Panc1 (cell line): ENCODE measurements around the gene PPP1R16B. TPM values are rescaled to one million over a fixed set of nuclear protein-coding genes. Genes with fewer than 3 reads are reported as not detected.

ENCODE experiments used
- ATAC-seq: fragments of 200-7000 bp; cut with Tn5 transposase; 2 replicates; pipeline ENCODE4 v1.9.1; 2020; ENCODE audit warnings: mild to moderate bottlenecking, moderate library complexity
- BruUV-seq: library from RNA; stranded (reverse); fragments of 400-500 nt; replicated peaks from 2 replicates; lab custom pipeline; 2021; lab: Mats Ljungman, UMichigan
- CTCF ChIA-PET: fragments of 300-600 bp; sonication (Branson Sonifier 250); formaldehyde crosslinking; loops from one replicate; lab custom pipeline; 2022; ENCODE audit warnings: antibody characterized with exemption; lab: Charles Lee
- POLR2A ChIA-PET: fragments of 300-600 bp; sonication (Branson Sonifier 250); formaldehyde crosslinking; loops from one replicate; lab custom pipeline; 2022; ENCODE audit warnings: antibody characterized with exemption; lab: Charles Lee
- DNase-seq: peaks from one replicate; pipeline ENCODE4 v3.0.0-alpha.2; 2010; ENCODE audit warnings: low read depth, low spot score
- H3K27ac ChIP-seq: 2 replicates; pipeline ENCODE4 v1.5.1; 2011; ENCODE audit warnings: mild to moderate bottlenecking, low read length, inconsistent platforms
- H3K27me3 ChIP-seq: fragments of 200-500 bp; sonication (Bioruptor generic); 2 replicates; pipeline ENCODE4 v1.6.0; 2014; ENCODE audit warnings: low read length, inconsistent platforms; ENCODE audit not compliant: control insufficient read depth, insufficient read depth
- H3K36me3 ChIP-seq: fragments of 200-500 bp; sonication (Bioruptor generic); 2 replicates; pipeline ENCODE4 v1.5.1; 2014; ENCODE audit warnings: inconsistent platforms, mild to moderate bottlenecking, low read length, moderate library complexity; ENCODE audit not compliant: control insufficient read depth, insufficient read depth
- H3K4me1 ChIP-seq: 2 replicates; pipeline ENCODE4 v1.5.1; 2011; ENCODE audit warnings: inconsistent platforms, mild to moderate bottlenecking, low read length, moderate library complexity; ENCODE audit not compliant: control insufficient read depth, insufficient read depth
- H3K4me3 ChIP-seq, 2 experiments: 2 replicates each; pipeline ENCODE4 v1.5.1; 2011 to 2012; ENCODE audit warnings: low read depth in 2 of 2, low read length in 2 of 2, mild to moderate bottlenecking in 2 of 2, inconsistent platforms in 1 of 2, moderate library complexity in 1 of 2
- H3K9me3 ChIP-seq: fragments of 200-500 bp; sonication (Bioruptor generic); 2 replicates; pipeline ENCODE4 v1.5.1; 2014; ENCODE audit warnings: low read depth, mild to moderate bottlenecking, inconsistent platforms, low read length, moderate library complexity; ENCODE audit not compliant: control insufficient read depth, insufficient read depth
- CTCF ChIP-seq: fragments of 450-650 bp; IDR thresholded peaks from 2 replicates; pipeline ENCODE4 v1.5.1; 2017; ENCODE audit warnings: mild to moderate bottlenecking
- POLR2AphosphoS5 ChIP-seq: IDR thresholded peaks from 2 replicates; pipeline ENCODE4 v1.6.1; 2012; ENCODE audit warnings: mild to moderate bottlenecking, low read depth, low read length, moderate library complexity
- SIN3A ChIP-seq: IDR thresholded peaks from 2 replicates; pipeline ENCODE4 v1.6.1; 2012; ENCODE audit warnings: low read depth, mild to moderate bottlenecking, low read length, moderate library complexity, borderline replicate concordance; ENCODE audit not compliant: insufficient read depth
- TCF7L2 ChIP-seq: IDR thresholded peaks from 2 replicates; pipeline ENCODE4 v1.6.1; 2011; ENCODE audit warnings: mild to moderate bottlenecking, low read depth, low read length, inconsistent platforms
- in situ Hi-C: cut with HindIII; loops from 2 replicates; pipeline ENCODE4 v1.10.0; 2016; ENCODE audit warnings: low sequenced_read_pairs, low pct_unique_long_range_greater_than_20kb
- intact Hi-C: fragments of 100-400 bp; cut with micrococcal nuclease; formaldehyde crosslinking; loops from one replicate; pipeline ENCODE4 v1.10.0; 2022; ENCODE audit not compliant: unreplicated experiment
- total RNA-seq: library from RNA; stranded (reverse); gene quantifications from one replicate; pipeline ENCODE4 v1.2.1, GENCODE V29; 2021; ENCODE audit not compliant: unreplicated experiment
- TF ChIP-seq, protein P1 (sequence below), 2 experiments: IDR thresholded peaks; 2 replicates each; pipeline ENCODE4 v1.6.1; 2011 to 2012; ENCODE audit warnings: low read depth in 2 of 2, control low read depth in 1 of 2, low read length in 1 of 2, mild to moderate bottlenecking in 1 of 2, moderate library complexity in 1 of 2; ENCODE audit not compliant: insufficient read depth in 1 of 2

The PPP1R16B gene
- total RNA-seq, 1 experiment from 2014 or later: 0.92 TPM

DNA sequence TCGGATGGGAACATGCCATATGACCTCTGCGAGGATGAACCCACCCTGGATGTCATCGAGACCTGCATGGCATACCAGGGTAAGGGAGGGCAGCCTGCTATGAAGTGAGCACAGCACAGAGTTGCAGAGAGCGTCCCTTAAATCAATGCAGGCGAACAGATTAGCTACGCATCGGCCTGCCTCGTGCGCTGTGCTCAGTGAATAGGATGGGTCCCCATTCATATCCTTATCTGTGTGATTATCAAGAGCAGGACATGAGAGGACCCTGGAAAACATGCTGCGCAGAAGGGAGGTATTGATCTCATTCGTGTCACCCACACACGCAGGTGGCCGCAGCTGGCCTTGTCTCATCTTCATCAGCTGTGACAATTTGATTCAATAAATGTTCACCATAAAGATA lies 95.1 kb downstream of the PPP1R16B start:
- Histone ChIP-seq H3K4me3 (no peak overlapping the region), H3K27ac (no peak overlapping the region), H3K36me3 (no peaks in the 10 kb centered on the region), H3K27me3 (peaks cover 20% of the 10 kb centered on the region), H3K4me1 (no peaks in the 10 kb centered on the region), H3K9me3 (no peaks in the 10 kb centered on the region)
- POLR2A ChIA-PET: no interaction called here
- in situ Hi-C loops: no loop called here
- CTCF ChIA-PET: no interaction called here
- intact Hi-C loops: no loop called here
- DNase-seq: no peak
- no peak; the same call in 1 of the 2 replicates for ATAC-seq
- TF ChIP-seq, protein P1, sequence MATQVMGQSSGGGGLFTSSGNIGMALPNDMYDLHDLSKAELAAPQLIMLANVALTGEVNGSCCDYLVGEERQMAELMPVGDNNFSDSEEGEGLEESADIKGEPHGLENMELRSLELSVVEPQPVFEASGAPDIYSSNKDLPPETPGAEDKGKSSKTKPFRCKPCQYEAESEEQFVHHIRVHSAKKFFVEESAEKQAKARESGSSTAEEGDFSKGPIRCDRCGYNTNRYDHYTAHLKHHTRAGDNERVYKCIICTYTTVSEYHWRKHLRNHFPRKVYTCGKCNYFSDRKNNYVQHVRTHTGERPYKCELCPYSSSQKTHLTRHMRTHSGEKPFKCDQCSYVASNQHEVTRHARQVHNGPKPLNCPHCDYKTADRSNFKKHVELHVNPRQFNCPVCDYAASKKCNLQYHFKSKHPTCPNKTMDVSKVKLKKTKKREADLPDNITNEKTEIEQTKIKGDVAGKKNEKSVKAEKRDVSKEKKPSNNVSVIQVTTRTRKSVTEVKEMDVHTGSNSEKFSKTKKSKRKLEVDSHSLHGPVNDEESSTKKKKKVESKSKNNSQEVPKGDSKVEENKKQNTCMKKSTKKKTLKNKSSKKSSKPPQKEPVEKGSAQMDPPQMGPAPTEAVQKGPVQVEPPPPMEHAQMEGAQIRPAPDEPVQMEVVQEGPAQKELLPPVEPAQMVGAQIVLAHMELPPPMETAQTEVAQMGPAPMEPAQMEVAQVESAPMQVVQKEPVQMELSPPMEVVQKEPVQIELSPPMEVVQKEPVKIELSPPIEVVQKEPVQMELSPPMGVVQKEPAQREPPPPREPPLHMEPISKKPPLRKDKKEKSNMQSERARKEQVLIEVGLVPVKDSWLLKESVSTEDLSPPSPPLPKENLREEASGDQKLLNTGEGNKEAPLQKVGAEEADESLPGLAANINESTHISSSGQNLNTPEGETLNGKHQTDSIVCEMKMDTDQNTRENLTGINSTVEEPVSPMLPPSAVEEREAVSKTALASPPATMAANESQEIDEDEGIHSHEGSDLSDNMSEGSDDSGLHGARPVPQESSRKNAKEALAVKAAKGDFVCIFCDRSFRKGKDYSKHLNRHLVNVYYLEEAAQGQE (IDR thresholded peaks at IDR 0.05; ENCODE audit: insufficient read depth in 1 of 2, low read depth in 2 of 2, low read length in 1 of 2): no peak
- TF ChIP-seq SIN3A (no peak), TCF7L2 (no peak), POLR2AphosphoS5 (no peak), CTCF (no peak)
- no TSS peak for BruUV-seq

DNA sequence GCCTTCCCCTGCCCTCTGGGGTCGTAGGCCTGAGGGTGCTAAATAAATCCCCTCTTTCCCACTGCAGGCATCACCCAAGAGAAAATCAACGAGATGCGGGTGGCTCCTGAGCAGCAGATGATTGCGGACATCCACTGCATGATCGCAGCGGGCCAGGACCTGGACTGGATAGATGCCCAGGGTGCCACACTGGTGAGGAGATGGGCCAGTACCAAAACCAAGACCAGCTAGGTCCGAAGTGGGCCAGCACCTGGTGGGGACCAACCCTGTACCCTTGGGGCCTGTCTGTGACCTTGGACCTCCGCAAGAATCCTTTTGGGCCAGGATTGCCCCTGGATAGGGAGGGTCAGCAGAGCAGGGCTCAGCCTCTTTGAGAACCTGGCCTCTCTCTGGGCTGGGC lies 97.1 kb downstream of the PPP1R16B start:
- H3K4me3 ChIP-seq: no peak overlapping the region
- intact Hi-C loops (no loop called here), in situ Hi-C loops (no loop called here)
- TF ChIP-seq, protein P1 (IDR thresholded peaks at IDR 0.05; ENCODE audit: insufficient read depth in 1 of 2, low read depth in 2 of 2, low read length in 1 of 2): no peak
- H3K27me3 ChIP-seq: peaks cover 14% of the 10 kb centered on the region
- no peak for ATAC-seq
- no peaks in the 10 kb centered on the region for H3K4me1 ChIP-seq
- ChIA-PET CTCF (no interaction called here), POLR2A (no interaction called here)
- no peaks in the 10 kb centered on the region for H3K36me3 ChIP-seq
- no peaks in the 10 kb centered on the region for H3K9me3 ChIP-seq
- no peak for DNase-seq
- no peak overlapping the region for H3K27ac ChIP-seq
- BruUV-seq: no TSS peak
